Small intestine (tissue), 7 donors: Measurements from ENCODE around the gene SORCS2. TPM values are rescaled to one million over a fixed set of nuclear protein-coding genes. Genes with fewer than 3 reads are reported as not detected.
"Not testable (repeated sequence)": the region's sequence is repeated elsewhere in the genome, so short reads cannot be mapped to it uniquely, and the experiment has no call there.

Experiments
- DNase-seq, 2 donors: peaks; one replicate each; pipeline versions ENCODE4 v3.0.0 to v3.0.0-alpha.2; 2013
- FAIRE-seq: peaks from 2 replicates; lab custom pipeline; 2012; peaks lifted over from hg19 to GRCh38; lab: Jason Lieb, UNC
- H3K27ac ChIP-seq, 3 donors: one replicate each; pipeline ENCODE4 v1.5.1; 2013; ENCODE audit warnings: low read length in 2 of 3, mild to moderate bottlenecking in 2 of 3, control low read depth in 1 of 3, inconsistent platforms in 1 of 3, low read depth in 1 of 3, moderate library complexity in 1 of 3
- H3K27me3 ChIP-seq, 3 donors: one replicate each; pipeline ENCODE4 v1.6.1; 2013; ENCODE audit warnings: low read length in 3 of 3, inconsistent platforms in 1 of 3; ENCODE audit not compliant: control insufficient read depth in 3 of 3, insufficient read depth in 3 of 3
- H3K36me3 ChIP-seq, 3 donors: one replicate each; pipeline ENCODE4 v1.6.1; 2013; ENCODE audit warnings: low read length in 3 of 3, inconsistent platforms in 1 of 3, low read depth in 1 of 3, mild to moderate bottlenecking in 1 of 3, moderate library complexity in 1 of 3; ENCODE audit not compliant: control insufficient read depth in 3 of 3, insufficient read depth in 2 of 3
- H3K4me1 ChIP-seq, 3 donors: one replicate each; pipeline ENCODE4 v1.6.1; 2013; ENCODE audit warnings: low read length in 2 of 3, inconsistent platforms in 1 of 3, low read depth in 1 of 3, mild to moderate bottlenecking in 1 of 3, moderate library complexity in 1 of 3; ENCODE audit not compliant: control insufficient read depth in 3 of 3, insufficient read depth in 2 of 3
- H3K4me3 ChIP-seq, 3 donors: one replicate each; pipeline ENCODE4 v1.5.1; 2013; ENCODE audit warnings: low read length in 3 of 3, control low read depth in 1 of 3, inconsistent platforms in 1 of 3, low read depth in 1 of 3, mild to moderate bottlenecking in 1 of 3, moderate library complexity in 1 of 3
- H3K9me3 ChIP-seq, 2 donors: one replicate each; pipeline ENCODE4 v1.6.1; 2013; ENCODE audit warnings: low read depth in 1 of 2, low read length in 1 of 2; ENCODE audit not compliant: control insufficient read depth in 2 of 2, insufficient read depth in 1 of 2
- WGBS, 3 donors: extraction: QIAGEN DNeasy Blood & Tissue Kit; methylation state at CpG; one replicate each; pipeline ENCODE4 v1.1.7; 2013; 5-methylcytosine and 5-hydroxymethylcytosine counted together
- polyA plus RNA-seq, 4 donors: library from polyadenylated mRNA; stranded (reverse) in 3 of 4; unstranded in 1 of 4; fragments of 200-250 nt in 3 of 4; fragments of 120-200 nt in 1 of 4; gene quantifications; one replicate each; pipeline versions ENCODE4 v1.2.1 to v1.2.3, GENCODE V29; 2013
- donor health status: healthy with polysubstance abuse.
- donor health status: control.
- donor health status: control.
- donor health status: Bipolar disorder and iron deficiency.
- donor health status: healthy.

The SORCS2 gene
- polyA plus RNA-seq, 4 donors = 0.63 to 3.3 (median 2.2) TPM; not detected in 1

DNA sequence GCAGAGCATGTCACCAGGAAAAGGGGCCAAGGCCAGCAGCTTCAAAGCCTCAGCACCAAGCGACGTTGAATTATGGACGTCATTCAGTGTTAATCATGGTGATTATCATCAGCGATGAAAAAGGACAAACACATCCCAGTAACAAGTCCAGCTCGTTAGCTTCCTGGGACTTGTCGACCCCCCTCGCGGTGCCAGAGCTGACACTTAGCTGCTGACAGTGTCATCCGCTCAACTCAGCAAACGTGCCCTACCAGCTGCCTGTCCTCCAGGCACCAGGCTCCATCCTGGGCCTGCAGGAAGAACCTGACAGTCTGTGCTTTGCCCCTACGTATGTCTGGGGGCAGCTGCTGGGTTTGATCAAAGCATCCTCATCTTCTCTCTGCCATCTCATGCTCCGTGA lies 379.4 kb downstream of the SORCS2 start:
- H3K4me1 ChIP-seq = no peaks in the 10 kb centered on the region
- peaks cover 0 to 12% of the 10 kb centered on the region in 2 donors for H3K9me3 ChIP-seq
- no peak for DNase-seq
- H3K27me3 ChIP-seq = no peaks in the 10 kb centered on the region
- no peak overlapping the region for H3K4me3 ChIP-seq
- no peaks in the 10 kb centered on the region for H3K36me3 ChIP-seq
- WGBS, 3 donors = 56 to 64% (median 58%) methylated on average over 12 of the region's 12 CpGs
- H3K27ac ChIP-seq = no peak overlapping the region
- no peak for FAIRE-seq

DNA sequence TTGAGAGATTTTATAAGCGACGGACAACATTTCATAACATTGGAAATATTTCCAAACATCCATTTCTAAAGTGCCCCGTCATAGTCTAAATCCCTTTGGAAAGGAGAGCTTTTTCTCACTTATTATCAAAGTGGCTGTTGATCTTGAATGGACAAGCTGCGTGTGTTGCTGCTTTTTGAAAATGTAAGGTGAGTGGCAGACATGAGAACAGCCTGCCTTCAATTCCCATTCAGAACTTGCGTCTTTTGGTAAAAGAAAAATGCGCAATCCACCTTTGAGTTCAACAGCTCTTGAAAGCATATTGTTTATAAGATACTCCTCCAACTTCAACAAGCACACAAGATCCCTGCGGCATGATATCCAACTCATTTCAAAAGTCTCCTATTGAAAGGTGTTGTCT lies 380.6 kb downstream of the SORCS2 start:
- H3K27me3 ChIP-seq = no peaks in the 10 kb centered on the region
- FAIRE-seq (no peak), DNase-seq (no peak)
- H3K9me3 ChIP-seq = peaks cover 0 to 24% of the 10 kb centered on the region in 2 donors
- WGBS, 3 donors = 80 to 83% (median 81%) methylated on average over 7 of the region's 7 CpGs
- no peaks in the 10 kb centered on the region for H3K4me1 ChIP-seq
- no peak overlapping the region for H3K27ac ChIP-seq
- H3K36me3 ChIP-seq = no peaks in the 10 kb centered on the region
- no peak overlapping the region for H3K4me3 ChIP-seq

DNA sequence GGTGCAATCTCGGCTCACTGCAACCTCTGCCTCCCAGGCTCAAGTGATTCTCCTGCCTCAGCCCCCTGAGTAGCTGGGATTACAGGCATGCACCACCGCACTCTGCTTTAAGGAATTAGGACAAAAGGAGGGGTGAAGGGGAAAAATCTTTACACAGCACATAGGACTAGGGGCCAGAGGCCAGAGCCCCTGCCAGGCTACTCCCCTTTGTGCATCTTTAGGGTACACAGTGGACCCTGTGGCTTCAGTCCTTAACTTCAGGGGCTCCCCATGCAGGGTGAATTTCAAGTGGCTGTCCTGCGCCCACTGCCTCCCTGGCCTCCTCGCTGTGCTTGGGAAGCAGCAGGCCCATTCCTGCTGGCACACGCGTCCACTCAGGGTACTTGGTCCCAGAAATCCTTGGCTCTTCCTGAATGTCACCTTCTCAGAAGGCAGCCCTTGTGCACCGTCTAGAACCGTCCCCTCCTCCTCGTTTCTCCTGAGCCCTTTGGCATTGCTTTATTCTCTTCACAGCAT lies 381.3 kb downstream of the SORCS2 start:
- no peak overlapping the region for H3K27ac ChIP-seq
- H3K27me3 ChIP-seq = no peaks in the 10 kb centered on the region
- H3K4me3 ChIP-seq = no peak overlapping the region
- FAIRE-seq (no peak), DNase-seq (no peak)
- no peaks in the 10 kb centered on the region for H3K36me3 ChIP-seq
- no peaks in the 10 kb centered on the region for H3K4me1 ChIP-seq
- peaks cover 0 to 31% of the 10 kb centered on the region in 2 donors for H3K9me3 ChIP-seq
- WGBS, 3 donors = 78 to 81% (median 79%) methylated on average over 9 of the region's 9 CpGs

DNA sequence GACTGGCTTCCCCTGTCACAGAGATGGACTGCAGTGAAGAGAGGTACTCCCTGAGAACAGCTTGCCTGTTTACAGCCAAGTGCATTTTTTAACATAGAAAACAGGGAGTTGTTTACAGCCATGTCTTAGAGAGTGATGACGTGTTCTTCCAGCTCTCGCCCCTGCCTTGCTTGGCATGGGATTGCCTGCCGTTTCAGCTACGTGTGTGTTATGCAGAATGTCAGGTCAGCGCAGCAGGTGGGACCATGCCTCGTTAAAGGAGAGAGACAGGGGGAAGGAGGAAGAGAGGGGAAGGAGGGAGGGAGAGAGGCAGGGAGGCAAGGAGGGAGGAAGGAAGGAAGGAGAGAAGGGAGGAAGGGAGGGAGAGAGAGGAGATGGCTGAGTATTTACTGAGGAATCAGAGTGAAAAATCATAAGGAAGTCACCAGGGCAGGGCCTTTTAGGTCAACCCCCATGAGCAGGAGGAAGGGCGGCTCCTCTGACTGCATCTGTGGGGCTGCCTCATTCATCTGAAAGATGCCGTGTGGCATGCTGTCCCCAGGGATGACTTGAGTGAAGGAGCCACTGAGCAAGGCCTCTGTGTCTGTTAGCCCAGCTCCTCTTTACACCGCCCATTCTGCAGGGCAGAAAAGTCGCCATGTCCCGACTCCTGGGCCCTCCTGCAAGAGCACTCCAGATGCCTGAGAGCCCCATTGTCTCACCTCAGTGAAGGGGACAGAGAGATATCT lies 382.1 kb downstream of the SORCS2 start:
- H3K9me3 ChIP-seq = peaks cover 2 to 37% of the 10 kb centered on the region in 2 donors

DNA sequence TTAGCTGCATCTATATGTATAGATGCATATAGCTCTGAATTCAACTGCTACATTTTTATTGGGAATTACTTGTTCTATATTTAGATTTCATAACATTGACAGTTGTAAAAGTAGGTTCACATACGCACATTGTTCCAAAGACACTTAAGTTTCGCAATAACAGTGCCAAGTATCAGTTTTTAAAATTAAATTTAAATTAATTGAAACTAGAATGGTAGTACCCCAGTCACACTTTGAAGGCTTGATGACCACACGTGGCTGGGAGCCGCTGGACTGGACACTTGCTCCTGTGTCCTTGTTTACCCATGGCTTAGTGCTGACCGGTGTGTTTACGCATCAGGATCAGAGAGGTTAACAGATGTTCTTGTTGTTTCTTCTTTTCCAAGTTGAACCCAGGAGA lies 383.1 kb downstream of the SORCS2 start:
- H3K9me3 ChIP-seq = peaks cover 2 to 37% of the 10 kb centered on the region in 2 donors

More for the DNA sequence above, 382.1 kb downstream of the SORCS2 start:
- FAIRE-seq = no peak
- Histone ChIP-seq H3K4me1 (no peaks in the 10 kb centered on the region), H3K4me3 (no peak overlapping the region), H3K36me3 (no peaks in the 10 kb centered on the region), H3K27me3 (no peaks in the 10 kb centered on the region), H3K27ac (no peak overlapping the region)
- DNase-seq = no peak
- WGBS, 3 donors = 67 to 72% (median 68%) methylated on average over 11 of the region's 11 CpGs

DNA sequence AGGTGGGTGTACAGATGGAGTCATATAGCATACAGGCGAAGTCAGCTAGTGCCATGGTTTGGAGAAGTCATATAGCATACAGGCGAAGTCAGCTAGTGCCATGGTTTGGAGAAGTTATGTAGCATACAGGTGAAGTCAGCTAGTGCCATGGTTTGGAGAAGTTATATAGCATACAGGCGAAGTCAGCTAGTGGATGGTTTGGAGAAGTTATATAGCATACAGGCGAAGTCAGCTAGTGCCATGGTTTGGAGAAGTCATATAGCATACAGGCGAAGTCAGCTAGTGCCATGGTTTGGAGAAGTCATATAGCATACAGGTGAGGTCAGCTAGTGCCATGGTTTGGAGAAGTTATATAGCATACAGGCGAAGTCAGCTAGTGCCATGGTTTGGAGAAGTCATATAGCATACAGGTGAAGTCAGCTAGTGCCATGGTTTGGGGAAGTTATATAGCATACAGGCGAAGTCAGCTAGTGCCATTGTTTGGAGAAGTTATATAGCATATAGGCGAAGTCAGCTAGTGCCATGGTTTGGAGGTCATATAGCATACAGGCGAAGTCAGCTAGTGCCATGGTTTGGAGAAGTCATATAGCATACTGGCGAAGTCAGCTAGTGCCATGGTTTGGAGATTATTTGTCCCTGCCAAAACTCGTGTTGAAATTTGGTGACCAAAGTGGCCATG lies 385.2 kb downstream of the SORCS2 start:
- H3K27me3 ChIP-seq, H3K36me3 ChIP-seq, H3K4me3 ChIP-seq, DNase-seq, H3K4me1 ChIP-seq, H3K27ac ChIP-seq, FAIRE-seq: not testable (repeated sequence)
- peaks cover 2 to 40% of the 10 kb centered on the region in 2 donors for H3K9me3 ChIP-seq
- 84 to 91% (median 87%) methylated on average over 11 of the region's 11 CpGs for WGBS, 3 donors

More for the DNA sequence above, 383.1 kb downstream of the SORCS2 start:
- no peak for DNase-seq
- H3K4me3 ChIP-seq = no peak overlapping the region
- no peaks in the 10 kb centered on the region for H3K36me3 ChIP-seq
- H3K4me1 ChIP-seq = no peaks in the 10 kb centered on the region
- no peak for FAIRE-seq
- H3K27me3 ChIP-seq = no peaks in the 10 kb centered on the region
- no peak overlapping the region for H3K27ac ChIP-seq
- 48 to 61% (median 60%) methylated on average over 6 of the region's 6 CpGs for WGBS, 3 donors

DNA sequence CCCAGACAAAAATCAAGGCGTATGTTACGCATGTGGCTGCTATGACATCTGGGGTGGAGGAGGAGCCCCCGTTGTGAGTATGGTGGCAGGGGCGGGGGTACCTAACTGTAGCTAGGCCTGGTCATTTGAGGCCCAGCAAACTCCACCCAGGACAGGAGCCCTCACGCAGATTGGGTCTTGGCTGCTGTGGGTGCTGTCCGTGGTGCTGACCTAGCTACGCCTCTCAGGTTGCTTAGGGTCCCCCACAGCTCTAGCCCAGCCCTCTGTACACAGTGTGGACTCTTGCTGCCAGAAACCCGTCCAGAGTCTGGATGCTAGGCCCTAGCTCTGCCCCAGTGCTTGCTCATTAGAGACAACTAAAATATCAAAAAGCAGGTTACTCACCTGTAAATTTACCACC lies 389.1 kb downstream of the SORCS2 start:
- Histone ChIP-seq H3K36me3 (no peaks in the 10 kb centered on the region), H3K27ac (no peak overlapping the region), H3K4me1 (no peaks in the 10 kb centered on the region), H3K4me3 (no peak overlapping the region), H3K9me3 (peaks cover 2 to 31% of the 10 kb centered on the region in 2 donors), H3K27me3 (no peaks in the 10 kb centered on the region)
- 33 to 40% (median 34%) methylated on average over 8 of the region's 8 CpGs for WGBS, 3 donors
- FAIRE-seq (no peak), DNase-seq (peak in 1 of 2 donors; percentile 62)

DNA sequence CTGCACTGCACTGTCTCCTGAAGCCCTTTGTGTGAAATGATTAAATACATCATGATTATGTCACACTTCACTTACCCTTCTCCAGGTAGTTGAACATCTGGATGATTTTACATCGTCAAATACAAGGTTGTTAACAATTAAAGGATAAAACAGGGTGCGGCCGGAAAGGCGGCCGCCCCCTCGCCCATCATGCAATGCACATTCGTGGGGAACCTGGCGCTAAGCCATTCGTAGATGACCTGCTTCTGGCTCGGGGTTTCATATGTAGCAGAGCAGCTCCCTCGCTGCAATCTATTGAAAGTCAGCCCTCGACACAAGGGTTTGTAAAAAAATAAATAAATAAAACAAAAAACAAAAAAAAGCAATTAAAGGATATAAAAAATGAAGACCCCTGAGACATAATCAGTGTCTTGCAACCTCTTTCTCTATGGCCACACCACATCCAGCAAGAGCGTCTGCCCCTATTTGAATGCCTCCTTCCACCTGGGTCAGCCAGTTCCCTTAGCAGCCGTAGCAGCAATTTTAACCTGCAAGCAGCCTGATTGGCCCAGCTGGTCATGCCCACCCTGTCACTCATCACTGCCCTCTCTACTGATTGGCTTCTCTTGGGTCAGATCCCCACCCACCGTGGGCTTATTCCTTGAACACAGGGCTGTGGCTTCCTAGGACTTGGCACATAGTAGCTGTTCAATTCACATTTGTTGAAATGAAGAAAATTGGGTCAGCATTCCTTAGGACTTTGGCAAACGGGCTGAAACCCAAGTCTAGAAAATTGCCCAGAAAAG lies 390.2 kb downstream of the SORCS2 start:
- H3K27ac ChIP-seq = no peak overlapping the region
- FAIRE-seq (no peak), DNase-seq (no peak)
- H3K4me3 ChIP-seq = no peak overlapping the region
- WGBS, 3 donors = 86 to 91% (median 88%) methylated on average over 16 of the region's 16 CpGs
- H3K27me3 ChIP-seq = no peaks in the 10 kb centered on the region
- H3K4me1 ChIP-seq = no peaks in the 10 kb centered on the region
- H3K36me3 ChIP-seq = no peaks in the 10 kb centered on the region
- H3K9me3 ChIP-seq = peaks cover 2 to 20% of the 10 kb centered on the region in 2 donors
